Neural progenitor cell (in vitro differentiated cells): ENCODE results near the gene C12orf75. TPM values are rescaled to one million over a fixed set of nuclear protein-coding genes. Genes with fewer than 3 reads are reported as not detected.

Experiments
- DNase-seq: peaks from one replicate; pipeline ENCODE4 v3.0.0-alpha.2; 2016; ENCODE audit warnings: low spot score
- H2AFZ ChIP-seq: fragments of 200-600 bp; sonication (generic); replicated peaks from 2 replicates; pipeline ENCODE4 v1.6.1; 2016; ENCODE audit warnings: antibody characterized with exemption
- H3F3A ChIP-seq: fragments of 200-600 bp; sonication (generic); 2 replicates; pipeline ENCODE4 v1.6.1; 2016; ENCODE audit warnings: antibody characterized with exemption, low read depth
- H3K27ac ChIP-seq: fragments of 200-600 bp; sonication (generic); 2 replicates; pipeline ENCODE4 v1.5.1; 2016; ENCODE audit warnings: mild to moderate bottlenecking
- H3K27me3 ChIP-seq: fragments of 200-600 bp; sonication (generic); 2 replicates; pipeline ENCODE4 v1.6.1; 2016; ENCODE audit warnings: mild to moderate bottlenecking, moderate library complexity
- H3K36me3 ChIP-seq: fragments of 200-600 bp; sonication (generic); 2 replicates; pipeline ENCODE4 v1.5.1; 2016
- H3K4me1 ChIP-seq: fragments of 200-600 bp; sonication (generic); 2 replicates; pipeline ENCODE4 v1.6.1; 2016; ENCODE audit warnings: mixed run types
- H3K4me2 ChIP-seq: fragments of 200-600 bp; sonication (generic); 2 replicates; pipeline ENCODE4 v1.6.1; 2016
- H3K4me3 ChIP-seq: fragments of 200-600 bp; sonication (generic); 2 replicates; pipeline ENCODE4 v1.5.1; 2016
- H3K79me2 ChIP-seq: fragments of 200-600 bp; sonication (generic); 2 replicates; pipeline ENCODE4 v1.6.1; 2016; ENCODE audit warnings: low read depth
- H3K9ac ChIP-seq: fragments of 200-600 bp; sonication (generic); 2 replicates; pipeline ENCODE4 v1.6.1; 2016
- H3K9me3 ChIP-seq: fragments of 200-600 bp; sonication (generic); 2 replicates; pipeline ENCODE4 v1.5.1; 2016; ENCODE audit warnings: low read depth
- H4K20me1 ChIP-seq: fragments of 200-600 bp; sonication (generic); 2 replicates; pipeline ENCODE4 v1.6.1; 2016; ENCODE audit warnings: low read depth
- H3K27ac Mint-ChIP-seq: 3 replicates; pipeline ENCODE4 v1.8.0; 2021; ENCODE audit warnings: mixed read lengths
- H3K27me3 Mint-ChIP-seq: 2 replicates; pipeline ENCODE4 v1.8.0; 2022; ENCODE audit warnings: low read depth, mild to moderate bottlenecking, inconsistent platforms, moderate library complexity, mixed read lengths; ENCODE audit not compliant: insufficient read depth
- H3K36me3 Mint-ChIP-seq: 3 replicates; pipeline ENCODE4 v1.8.0; 2021; ENCODE audit warnings: mixed read lengths
- H3K4me1 Mint-ChIP-seq: 3 replicates; pipeline ENCODE4 v1.8.0; 2021; ENCODE audit warnings: mixed read lengths
- H3K4me3 Mint-ChIP-seq: 3 replicates; pipeline ENCODE4 v1.8.0; 2021; ENCODE audit warnings: mild to moderate bottlenecking, moderate library complexity, mixed read lengths
- H3K9me3 Mint-ChIP-seq: 3 replicates; pipeline ENCODE4 v1.8.0; 2020; ENCODE audit warnings: mixed read lengths
- EZH2 ChIP-seq: fragments of 200-600 bp; sonication (generic); IDR thresholded peaks from 2 replicates; pipeline ENCODE4 v1.6.1; 2017; ENCODE audit warnings: antibody characterized with exemption, mild to moderate bottlenecking, moderate library complexity
- EZH2phosphoT487 ChIP-seq: fragments of 200-600 bp; sonication (generic); IDR thresholded peaks from 2 replicates; pipeline ENCODE4 v1.6.1; 2017; ENCODE audit warnings: antibody characterized with exemption
- total RNA-seq: library from RNA; depleted of rRNA; stranded (reverse); fragments of >200 nt; gene quantifications from 2 replicates; pipeline ENCODE4 v1.2.3, GENCODE V29; 2015; ENCODE audit warnings: low replicate concordance
- TF ChIP-seq, protein P1 (sequence below): fragments of 200-600 bp; sonication (generic); IDR thresholded peaks from 2 replicates; pipeline ENCODE4 v1.5.1; 2017; ENCODE audit warnings: antibody characterized with exemption, mild to moderate bottlenecking

The C12orf75 gene
- total RNA-seq, 1 donor from 2014 or later = 59.9 TPM

DNA sequence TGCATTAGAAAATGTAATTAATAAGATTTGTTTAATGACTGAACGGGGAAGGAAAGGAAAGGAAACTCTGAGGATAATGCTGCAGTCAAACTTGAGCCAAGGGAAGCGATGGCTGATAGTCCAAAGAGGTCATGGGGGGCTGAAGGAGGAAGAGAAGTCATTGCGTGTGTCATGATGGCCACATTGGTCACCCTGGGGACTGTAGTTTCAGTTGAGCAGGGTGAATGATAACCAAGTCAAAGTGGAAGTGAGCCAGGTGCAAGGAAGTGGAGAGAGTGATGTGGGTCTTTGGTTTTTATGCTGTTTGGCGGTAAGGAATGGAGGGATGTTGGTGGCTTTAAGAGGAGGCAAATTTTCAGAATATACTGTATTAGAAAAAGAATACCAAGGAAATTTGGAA lies 21.6 kb downstream of the C12orf75 start:
- Histone ChIP-seq H4K20me1 (no peaks in the 10 kb centered on the region), H2AFZ (no peak overlapping the region), H3K4me2 (no peak overlapping the region), H3K79me2 (no peaks in the 10 kb centered on the region), H3K27me3 (no peaks in the 10 kb centered on the region), H3K4me1 (peaks cover 29% of the 10 kb centered on the region), H3K9ac (no peak overlapping the region), H3F3A (peaks cover 2% of the 10 kb centered on the region), H3K9me3 (no peaks in the 10 kb centered on the region), H3K27ac (no peak overlapping the region), H3K36me3 (no peaks in the 10 kb centered on the region), H3K4me3 (no peak overlapping the region)
- TF ChIP-seq EZH2phosphoT487 (no peak), EZH2 (no peak)
- TF ChIP-seq, protein P1, sequence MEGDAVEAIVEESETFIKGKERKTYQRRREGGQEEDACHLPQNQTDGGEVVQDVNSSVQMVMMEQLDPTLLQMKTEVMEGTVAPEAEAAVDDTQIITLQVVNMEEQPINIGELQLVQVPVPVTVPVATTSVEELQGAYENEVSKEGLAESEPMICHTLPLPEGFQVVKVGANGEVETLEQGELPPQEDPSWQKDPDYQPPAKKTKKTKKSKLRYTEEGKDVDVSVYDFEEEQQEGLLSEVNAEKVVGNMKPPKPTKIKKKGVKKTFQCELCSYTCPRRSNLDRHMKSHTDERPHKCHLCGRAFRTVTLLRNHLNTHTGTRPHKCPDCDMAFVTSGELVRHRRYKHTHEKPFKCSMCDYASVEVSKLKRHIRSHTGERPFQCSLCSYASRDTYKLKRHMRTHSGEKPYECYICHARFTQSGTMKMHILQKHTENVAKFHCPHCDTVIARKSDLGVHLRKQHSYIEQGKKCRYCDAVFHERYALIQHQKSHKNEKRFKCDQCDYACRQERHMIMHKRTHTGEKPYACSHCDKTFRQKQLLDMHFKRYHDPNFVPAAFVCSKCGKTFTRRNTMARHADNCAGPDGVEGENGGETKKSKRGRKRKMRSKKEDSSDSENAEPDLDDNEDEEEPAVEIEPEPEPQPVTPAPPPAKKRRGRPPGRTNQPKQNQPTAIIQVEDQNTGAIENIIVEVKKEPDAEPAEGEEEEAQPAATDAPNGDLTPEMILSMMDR = no peak
- Mint-ChIP-seq H3K9me3 (peaks cover 3% of the 10 kb centered on the region), H3K27me3 (peaks cover 2% of the 10 kb centered on the region), H3K36me3 (peaks cover 17% of the 10 kb centered on the region), H3K4me3 (no peak overlapping the region), H3K27ac (no peak overlapping the region), H3K4me1 (peaks cover 31% of the 10 kb centered on the region)
- no peak for DNase-seq

DNA sequence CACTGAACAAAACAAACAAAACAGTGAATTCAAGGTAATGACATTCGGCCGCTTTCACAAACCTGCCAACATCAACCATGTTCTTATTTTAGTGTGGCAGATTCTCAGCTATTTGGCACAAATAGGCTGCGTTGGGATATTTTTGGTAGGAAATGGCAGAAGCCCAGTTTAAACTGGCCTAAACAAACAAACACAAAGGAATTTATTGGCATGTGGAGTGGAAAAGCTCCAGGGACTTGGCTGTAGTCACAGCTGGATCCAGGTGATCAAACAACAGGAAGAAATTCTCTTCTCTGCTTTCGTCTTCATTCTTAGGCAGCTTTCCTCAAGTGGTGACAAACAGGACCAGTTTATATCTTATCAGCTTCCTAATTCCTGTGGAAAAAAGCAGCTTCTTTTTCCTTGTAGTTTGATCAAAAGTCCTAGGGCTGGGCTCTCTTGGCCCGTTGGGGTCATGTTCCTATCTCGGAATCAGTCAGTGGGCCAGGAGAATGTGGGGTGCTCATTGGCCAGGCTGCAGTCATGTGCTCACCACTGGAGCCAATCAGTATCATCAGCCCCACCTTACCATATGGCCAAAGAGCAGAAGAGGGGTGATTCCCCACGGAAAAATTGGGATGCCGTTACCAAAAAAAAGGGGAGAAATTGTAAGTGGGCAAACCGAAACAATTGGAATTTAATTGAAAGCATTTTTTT lies 22.6 kb downstream of the C12orf75 start:
- peaks cover 21% of the 10 kb centered on the region for H3K4me1 ChIP-seq
- H3K4me3 ChIP-seq = no peak overlapping the region
- Mint-ChIP-seq H3K9me3 (peaks cover 3% of the 10 kb centered on the region), H3K4me3 (no peak overlapping the region), H3K27me3 (peaks cover 2% of the 10 kb centered on the region), H3K27ac (no peak overlapping the region), H3K36me3 (peaks cover 17% of the 10 kb centered on the region), H3K4me1 (peaks cover 21% of the 10 kb centered on the region)
- no peak overlapping the region for H2AFZ ChIP-seq
- TF ChIP-seq, protein P1 = no peak
- TF ChIP-seq EZH2 = no peak
- no peak for TF ChIP-seq EZH2phosphoT487
- DNase-seq = peak; percentile 11
- no peaks in the 10 kb centered on the region for H3F3A ChIP-seq
- H3K27me3 ChIP-seq = no peaks in the 10 kb centered on the region
- no peaks in the 10 kb centered on the region for H3K9me3 ChIP-seq
- no peak overlapping the region for H3K9ac ChIP-seq
- H3K4me2 ChIP-seq = no peak overlapping the region
- H3K79me2 ChIP-seq = no peaks in the 10 kb centered on the region
- H3K36me3 ChIP-seq = no peaks in the 10 kb centered on the region
- H4K20me1 ChIP-seq = no peaks in the 10 kb centered on the region
- H3K27ac ChIP-seq = no peak overlapping the region

DNA sequence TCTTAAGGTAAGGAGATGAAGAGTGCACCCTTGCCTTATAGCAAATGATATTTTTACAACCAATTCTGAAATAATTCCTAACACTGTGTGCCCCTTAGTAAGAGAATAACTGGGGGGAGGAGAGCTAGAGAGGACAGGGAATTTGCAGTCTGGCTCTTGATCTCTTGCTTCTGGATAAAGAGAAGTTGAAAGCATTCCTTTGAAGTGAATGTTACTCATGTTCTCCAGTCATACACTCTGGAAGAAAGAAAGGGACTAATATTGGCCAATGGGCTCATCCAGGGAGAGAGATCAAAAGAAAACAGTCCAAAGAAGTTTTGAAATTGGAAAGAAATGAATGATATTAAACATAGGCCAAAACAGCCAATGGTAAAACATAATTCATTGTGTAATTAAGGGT lies 25.3 kb downstream of the C12orf75 start:
- Histone ChIP-seq H4K20me1 (no peaks in the 10 kb centered on the region), H3K4me3 (no peak overlapping the region), H3K79me2 (no peaks in the 10 kb centered on the region), H2AFZ (no peak overlapping the region), H3K4me2 (no peak overlapping the region), H3K4me1 (peaks cover 11% of the 10 kb centered on the region), H3K27me3 (no peaks in the 10 kb centered on the region), H3K9ac (no peak overlapping the region), H3K36me3 (no peaks in the 10 kb centered on the region), H3K9me3 (no peaks in the 10 kb centered on the region), H3F3A (no peaks in the 10 kb centered on the region), H3K27ac (no peak overlapping the region)
- DNase-seq = no peak
- Mint-ChIP-seq H3K27me3 (no peaks in the 10 kb centered on the region), H3K4me1 (peaks cover 10% of the 10 kb centered on the region), H3K9me3 (no peaks in the 10 kb centered on the region), H3K36me3 (peaks cover 16% of the 10 kb centered on the region), H3K4me3 (no peak overlapping the region), H3K27ac (no peak overlapping the region)
- TF ChIP-seq, protein P1 = no peak
- TF ChIP-seq EZH2 (no peak), EZH2phosphoT487 (no peak)
